ENCODE results near the gene NUMBL. TPM values are rescaled to one million over a fixed set of nuclear protein-coding genes. Genes with fewer than 3 reads are reported as not detected.

NUMBL gene
- total and polyA plus RNA-seq, 2 of the 4 experiments (the other 2 are of a cell fraction): 6.3 to 29.0 TPM

DNA sequence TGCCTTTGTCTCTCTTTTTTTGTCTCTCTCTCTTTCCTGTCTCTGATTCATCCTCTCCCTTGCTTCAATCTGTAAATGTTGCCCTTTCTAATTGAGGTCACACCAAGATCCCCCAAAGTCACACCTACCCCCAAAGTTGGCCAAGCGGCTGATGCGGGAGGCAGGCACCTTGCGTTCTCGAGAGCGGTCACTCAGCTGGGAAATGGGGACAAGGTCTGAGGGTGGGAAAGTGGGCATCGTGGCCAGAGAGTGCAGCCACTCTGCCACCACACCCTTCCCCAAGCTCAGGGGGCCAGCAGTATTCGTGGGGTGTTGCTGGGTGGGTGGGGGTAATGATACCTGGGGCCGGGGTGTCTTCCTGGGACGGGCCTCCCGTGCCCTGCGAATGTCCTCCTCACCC lies 23.5 kb upstream of the NUMBL start:
- H2BK20ac ChIP-seq (ENCODE audit: low read depth, low read length): no peak overlapping the region
- POLR2A ChIA-PET (ENCODE audit: unreplicated experiment): no interaction called here
- no peak for TF ChIP-seq CEBPB (IDR thresholded peaks at IDR 0.05; ENCODE audit: low read depth, low read length)
- no peak for TF ChIP-seq BHLHE40 (IDR thresholded peaks at IDR 0.05; ENCODE audit: low read depth, low read length)
- TF ChIP-seq, protein P1, sequence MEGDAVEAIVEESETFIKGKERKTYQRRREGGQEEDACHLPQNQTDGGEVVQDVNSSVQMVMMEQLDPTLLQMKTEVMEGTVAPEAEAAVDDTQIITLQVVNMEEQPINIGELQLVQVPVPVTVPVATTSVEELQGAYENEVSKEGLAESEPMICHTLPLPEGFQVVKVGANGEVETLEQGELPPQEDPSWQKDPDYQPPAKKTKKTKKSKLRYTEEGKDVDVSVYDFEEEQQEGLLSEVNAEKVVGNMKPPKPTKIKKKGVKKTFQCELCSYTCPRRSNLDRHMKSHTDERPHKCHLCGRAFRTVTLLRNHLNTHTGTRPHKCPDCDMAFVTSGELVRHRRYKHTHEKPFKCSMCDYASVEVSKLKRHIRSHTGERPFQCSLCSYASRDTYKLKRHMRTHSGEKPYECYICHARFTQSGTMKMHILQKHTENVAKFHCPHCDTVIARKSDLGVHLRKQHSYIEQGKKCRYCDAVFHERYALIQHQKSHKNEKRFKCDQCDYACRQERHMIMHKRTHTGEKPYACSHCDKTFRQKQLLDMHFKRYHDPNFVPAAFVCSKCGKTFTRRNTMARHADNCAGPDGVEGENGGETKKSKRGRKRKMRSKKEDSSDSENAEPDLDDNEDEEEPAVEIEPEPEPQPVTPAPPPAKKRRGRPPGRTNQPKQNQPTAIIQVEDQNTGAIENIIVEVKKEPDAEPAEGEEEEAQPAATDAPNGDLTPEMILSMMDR (conservative IDR thresholded peaks at IDR 0.05; ENCODE audit: low read depth, low read length): no peak
- no peak for TF ChIP-seq MXI1 (IDR thresholded peaks at IDR 0.05; ENCODE audit: borderline replicate concordance, low read depth, low read length)
- TF ChIP-seq NFE2L2 (IDR thresholded peaks at IDR 0.05; ENCODE audit: low read depth, low read length): no peak
- no peak for TF ChIP-seq FOS (IDR thresholded peaks at IDR 0.05; ENCODE audit: low read depth, low read length)
- TF ChIP-seq RFX5 (IDR thresholded peaks at IDR 0.05; ENCODE audit: low read depth, low read length): no peak
- TF ChIP-seq, protein P2, sequence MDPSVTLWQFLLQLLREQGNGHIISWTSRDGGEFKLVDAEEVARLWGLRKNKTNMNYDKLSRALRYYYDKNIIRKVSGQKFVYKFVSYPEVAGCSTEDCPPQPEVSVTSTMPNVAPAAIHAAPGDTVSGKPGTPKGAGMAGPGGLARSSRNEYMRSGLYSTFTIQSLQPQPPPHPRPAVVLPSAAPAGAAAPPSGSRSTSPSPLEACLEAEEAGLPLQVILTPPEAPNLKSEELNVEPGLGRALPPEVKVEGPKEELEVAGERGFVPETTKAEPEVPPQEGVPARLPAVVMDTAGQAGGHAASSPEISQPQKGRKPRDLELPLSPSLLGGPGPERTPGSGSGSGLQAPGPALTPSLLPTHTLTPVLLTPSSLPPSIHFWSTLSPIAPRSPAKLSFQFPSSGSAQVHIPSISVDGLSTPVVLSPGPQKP (IDR thresholded peaks at IDR 0.05; ENCODE audit: borderline replicate concordance, low read depth, low read length): no peak
- ATAC-seq (ENCODE audit: low read depth) (no peak), DNase-seq (no peak)
- H3K4me3 ChIP-seq (ENCODE audit: insufficient read depth, low read depth, low read length): no peak overlapping the region
- no peak overlapping the region for H2BK5ac ChIP-seq (ENCODE audit: low read depth, low read length, poor library complexity, severe bottlenecking)
- H3K79me1 ChIP-seq (ENCODE audit: low read depth in 1 of 2, low read length in 2 of 2): peaks cover 14 to 40% of the 10 kb centered on the region in 2 experiments; a peak in 3 of 4 replicates
- H3K9ac ChIP-seq (ENCODE audit: low read depth, low read length): peak overlapping the region; percentile 68; the same call in 1 of the 2 replicates
- no peak overlapping the region for H2AFZ ChIP-seq (replicated peaks; ENCODE audit: low read length, poor library complexity)
- H2BK15ac ChIP-seq (ENCODE audit: low read depth, low read length): 0 out of 3 replicates have a peak overlapping the region, but pooled peaks have one; percentile 48
- no peaks in the 10 kb centered on the region for H3K9me3 ChIP-seq (ENCODE audit: control insufficient read depth, insufficient read depth, low read length)
- no peak overlapping the region for H3K23ac ChIP-seq (ENCODE audit: low read depth, low read length)
- no CpG with 5 or more reads among the region's 11 CpGs for WGBS, 2 experiments (ENCODE audit: extremely low coverage in 2 of 2, insufficient read length in 1 of 2)
- H4K91ac ChIP-seq (ENCODE audit: insufficient read depth, low read depth, low read length): peak overlapping the region; percentile 6; the same call in 1 of the 2 replicates
- H3K14ac ChIP-seq (replicated peaks; ENCODE audit: low read depth, low read length): peak overlapping the region; percentile 90
- no peak overlapping the region; the same call in 1 of the 2 replicates for H3K4me2 ChIP-seq (ENCODE audit: low read depth, low read length)
- H3K27me3 ChIP-seq (ENCODE audit: control insufficient read depth, insufficient read depth, low read length): no peaks in the 10 kb centered on the region
- dilution Hi-C loops (cut with HindIII; ENCODE audit: low sequenced_read_pairs, unreplicated experiment): no loop called here
- H4K8ac ChIP-seq (ENCODE audit: low read depth in 2 of 2, low read length in 2 of 2): peak overlapping the region in 1 of 2 experiments; percentile 98; a peak in 3 of 4 replicates
- CTCF ChIA-PET: no interaction called here
- intact Hi-C loops (cut with micrococcal nuclease): loop anchor here (2.0 kb wide), 2 partner anchors 23 to 51 kb away; partner anchors contain the start of gene NUMBL
- no peak overlapping the region; the same call in 1 of the 2 replicates for H4K5ac ChIP-seq (ENCODE audit: low read depth, low read length)
- H2AK9ac ChIP-seq (replicated peaks; ENCODE audit: low read depth, low read length, poor library complexity): no peak overlapping the region
- no peak overlapping the region for H3K18ac ChIP-seq (ENCODE audit: low read depth, low read length)
- H2AK5ac ChIP-seq (ENCODE audit: low read depth, low read length): peak overlapping the region; percentile 97
- H3K36me3 ChIP-seq (ENCODE audit: control insufficient read depth, insufficient read depth, low read length): peaks cover 9% of the 10 kb centered on the region; the same call in 1 of the 2 replicates
- peak overlapping the region; percentile 97 for H3K4ac ChIP-seq (ENCODE audit: low read depth, low read length)
- H2BK120ac ChIP-seq (ENCODE audit: low read depth, low read length): no peak overlapping the region
- BruUV-seq (replicated peaks): no TSS peak
- no peak overlapping the region for H3K56ac ChIP-seq (ENCODE audit: extremely low read depth, insufficient read depth, low read length)
- H3K27ac ChIP-seq (ENCODE audit: insufficient read depth, low read length): peak overlapping the region; percentile 92; the same call in 1 of the 2 replicates
- in situ Hi-C loops (cut with MboI; ENCODE audit: low sequenced_read_pairs): no loop called here
- 0 out of 2 replicates have a peak, but pooled peaks cover 2% of the 10 kb centered on the region for H3K9me1 ChIP-seq (ENCODE audit: insufficient read depth, low read length)
- peaks cover 3% of the 10 kb centered on the region for H3K4me1 ChIP-seq (ENCODE audit: control insufficient read depth, insufficient read depth, low read length)
- H4K20me1 ChIP-seq (ENCODE audit: insufficient read depth, low read length): peaks cover 7% of the 10 kb centered on the region; the same call in 1 of the 2 replicates
